ENCODE data around the gene ABAT.
"Not testable (repeated sequence)": the region's sequence is repeated elsewhere in the genome, so short reads cannot be mapped to it uniquely, and the experiment has no call there.

Gene ABAT

DNA sequence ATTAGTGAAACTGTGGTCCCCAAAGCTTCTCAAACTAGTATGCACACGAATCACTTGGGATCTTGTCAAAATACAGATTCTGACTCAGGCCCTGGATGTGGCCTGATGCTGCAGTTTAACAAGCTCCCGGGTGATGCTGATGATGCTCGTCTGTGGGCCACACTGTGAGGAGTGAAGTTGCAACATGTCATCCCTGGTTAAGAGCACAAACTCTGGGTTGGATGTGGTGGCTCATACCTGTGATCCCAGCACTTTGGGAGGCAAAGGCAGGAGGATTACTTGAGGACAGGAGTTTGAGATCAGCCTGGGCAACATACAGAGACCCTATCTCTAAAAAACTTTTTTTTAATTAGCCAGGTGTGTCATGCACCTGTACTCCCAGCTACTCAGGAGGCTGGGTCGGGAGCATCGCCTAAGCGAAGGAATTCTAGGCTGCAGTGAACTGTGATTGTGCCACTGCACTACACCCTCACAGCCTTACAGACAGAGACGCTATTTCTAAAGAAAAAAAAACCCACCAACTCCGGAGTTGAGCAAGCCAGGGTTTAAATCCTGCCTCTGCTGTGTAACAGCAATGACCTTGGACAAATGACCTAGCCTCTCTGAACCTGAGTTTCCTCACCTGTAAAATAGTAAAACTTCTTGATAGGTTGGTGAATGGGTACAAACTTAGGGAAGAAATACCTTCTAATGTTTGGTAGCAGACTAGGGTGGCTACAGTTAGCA, 24.4 kb upstream of the ABAT start:
- DNase-seq (ENCODE audit: low spot score) = no peak

- DNase-seq (ENCODE audit: low spot score) = not testable (repeated sequence)
These were observed 22.5 kb upstream of the ABAT start for GRCh38 chr16:8651958-8652357.

DNA sequence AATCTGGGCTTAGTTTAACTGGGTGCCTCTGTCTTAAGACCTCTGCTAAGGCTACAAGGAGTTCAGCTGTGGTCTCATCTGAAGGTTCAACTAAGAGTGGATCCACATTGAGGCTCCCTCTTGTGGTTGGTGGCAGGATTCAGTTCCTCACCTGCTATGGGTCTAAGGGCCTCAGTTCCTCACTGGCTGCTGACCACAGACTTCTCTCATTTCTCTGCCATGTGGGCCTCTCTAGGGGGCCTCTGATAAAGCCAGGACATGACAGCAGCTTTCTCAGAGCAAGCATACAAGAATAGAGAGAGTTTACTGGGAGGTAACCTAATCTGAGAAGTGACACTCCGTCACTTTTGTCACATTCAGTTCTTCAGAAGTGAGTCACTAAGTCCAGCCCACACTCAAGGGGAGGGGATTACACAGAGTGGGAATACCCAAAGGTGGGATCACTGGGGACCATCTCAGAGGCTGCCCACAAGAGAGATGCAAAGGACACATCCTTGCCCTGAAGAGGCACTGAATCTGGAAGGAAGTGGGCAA, 19.2 kb upstream of the ABAT start:
- DNase-seq (ENCODE audit: low spot score) = peak; percentile 10

- no peak for DNase-seq (ENCODE audit: low spot score)
These were observed 18.0 kb upstream of the ABAT start for GRCh38 chr16:8656376-8656775.

- peak; percentile 61 for DNase-seq (ENCODE audit: low spot score)
These were observed 13.5 kb upstream of the ABAT start for GRCh38 chr16:8660841-8661301.

- DNase-seq (ENCODE audit: low spot score) = no peak
These were observed 12.7 kb upstream of the ABAT start for GRCh38 chr16:8661703-8662102.

DNA sequence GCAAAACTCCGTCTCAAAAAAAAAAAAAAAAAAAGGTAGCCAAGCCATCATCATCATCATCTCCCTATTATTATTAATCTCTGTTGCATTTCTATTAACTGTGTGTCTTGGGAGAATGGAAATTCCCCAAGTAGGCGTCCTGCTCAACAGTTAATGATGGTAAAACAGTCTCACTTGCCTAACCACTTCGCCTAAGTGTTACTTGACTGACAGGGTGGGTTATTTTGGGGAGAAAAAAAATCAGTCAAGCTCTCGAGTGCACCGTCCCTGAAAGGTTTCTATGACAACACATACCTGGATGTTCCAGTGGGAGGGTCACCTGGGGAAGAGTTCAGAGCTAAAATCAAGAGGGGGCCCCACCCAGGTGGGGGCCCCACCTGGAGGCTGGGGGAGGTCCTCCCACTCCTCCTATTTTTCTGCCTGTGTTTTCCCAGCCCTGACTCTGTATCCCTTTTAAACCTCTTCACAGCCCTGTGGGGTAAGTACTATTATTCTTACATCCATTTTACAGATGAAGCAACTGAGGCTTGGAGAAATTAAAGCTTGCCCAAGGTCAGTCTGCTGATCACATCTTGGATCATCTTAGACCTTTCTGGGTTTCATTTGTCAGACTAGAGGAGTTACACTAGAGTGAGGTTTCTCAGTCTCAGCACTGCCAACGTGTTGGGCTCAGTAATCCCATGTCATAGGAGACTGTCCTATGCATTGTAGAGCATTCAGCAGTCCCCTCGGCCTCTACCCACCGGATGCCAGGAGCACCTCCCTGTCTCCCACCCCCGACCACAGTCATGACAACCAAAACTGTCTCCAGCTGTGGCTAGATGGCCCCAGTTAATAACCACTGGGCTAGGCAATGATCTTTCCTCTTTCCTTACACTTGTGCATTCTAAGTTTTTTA, 11.0 kb upstream of the ABAT start:
- DNase-seq (ENCODE audit: low spot score) = no peak

DNA sequence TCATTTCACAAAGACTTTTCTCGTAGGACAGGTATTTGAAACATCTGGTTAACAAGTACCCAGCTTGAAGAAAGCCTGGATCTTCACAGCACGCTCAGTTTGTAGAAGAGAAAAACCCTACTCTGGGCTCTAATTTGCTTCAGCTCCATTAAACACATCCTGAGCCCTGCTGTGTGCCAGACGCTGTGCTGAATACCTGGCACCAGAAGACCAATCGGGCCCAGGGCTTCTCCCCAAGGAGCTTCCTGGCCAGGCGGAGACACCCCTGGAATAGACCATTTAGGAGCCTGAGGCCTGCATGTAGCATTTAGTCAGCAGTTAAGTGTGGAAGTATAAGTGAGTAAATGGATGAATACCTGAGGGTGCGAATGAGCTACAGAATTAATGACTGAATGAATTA, 8.9 kb upstream of the ABAT start:
- DNase-seq (ENCODE audit: low spot score) = no peak

DNA sequence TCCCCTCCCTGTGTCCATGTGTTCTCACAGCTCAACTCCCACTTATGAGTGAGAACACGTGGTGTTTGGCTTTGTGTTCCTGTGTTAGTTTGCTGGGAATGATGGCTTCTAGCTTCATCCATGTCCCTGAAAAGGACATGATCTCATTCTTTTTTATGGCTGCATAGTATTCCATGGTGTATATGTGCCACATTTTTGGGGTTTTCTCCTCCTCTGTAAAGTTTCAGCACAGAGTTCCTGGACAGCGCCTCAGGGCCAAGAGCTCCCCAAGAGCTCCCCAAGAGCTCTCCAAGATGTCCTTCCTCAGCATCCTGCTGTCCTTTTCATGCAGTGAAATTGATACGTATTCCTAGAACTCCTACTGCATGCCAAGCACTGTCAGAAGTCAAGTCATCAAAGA, 6.9 kb upstream of the ABAT start:
- DNase-seq (ENCODE audit: low spot score) = no peak

- no peak for DNase-seq (ENCODE audit: low spot score)
These were observed 6.3 kb upstream of the ABAT start for GRCh38 chr16:8668113-8668512.

DNA sequence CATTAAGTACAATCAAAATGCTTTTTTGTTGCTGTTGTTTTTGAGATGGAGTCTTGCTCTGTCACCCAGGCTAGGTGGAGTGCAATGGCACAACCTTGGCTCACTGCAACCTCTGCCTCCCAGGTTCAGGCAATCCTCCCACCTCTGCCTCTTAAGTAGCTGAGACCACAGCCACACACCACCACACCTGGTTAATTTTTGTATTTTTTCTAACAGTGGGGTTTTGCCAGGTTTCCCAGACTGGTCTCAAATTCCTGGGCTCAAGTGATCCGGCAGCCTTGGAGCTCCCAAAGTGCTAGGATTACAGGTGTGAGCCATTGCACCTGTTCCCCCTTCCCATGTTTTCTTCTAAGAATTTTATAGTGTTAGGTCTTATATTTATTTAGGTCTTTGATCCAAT, 4.9 kb upstream of the ABAT start:
- DNase-seq (ENCODE audit: low spot score) = no peak

DNA sequence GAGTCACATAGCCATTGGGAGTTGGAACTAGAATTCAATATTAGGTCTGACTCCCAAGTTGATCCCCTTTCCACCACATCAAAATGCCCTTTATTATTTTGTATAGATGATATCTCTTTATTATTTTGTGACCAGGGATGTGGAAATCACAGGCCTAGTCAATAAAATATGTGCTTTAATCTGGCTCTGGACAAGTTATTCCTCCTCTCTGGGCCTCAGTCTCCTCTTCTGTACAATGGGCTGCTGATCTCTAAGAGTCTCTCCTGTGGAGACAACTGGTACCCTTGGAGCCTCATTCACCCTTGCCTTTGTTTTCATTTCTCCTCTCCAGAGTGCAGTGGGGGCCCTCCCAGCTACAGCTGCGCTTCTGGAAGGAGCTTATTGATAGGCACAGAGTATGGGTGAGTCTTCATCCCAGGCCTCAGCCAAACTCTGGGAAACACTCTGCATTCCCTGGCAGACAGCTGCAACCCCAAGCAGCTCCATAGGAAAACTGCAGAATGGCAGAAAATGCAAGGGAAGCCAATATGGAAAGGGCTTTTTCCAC, 4.3 kb upstream of the ABAT start:
- DNase-seq (ENCODE audit: low spot score) = no peak

DNA sequence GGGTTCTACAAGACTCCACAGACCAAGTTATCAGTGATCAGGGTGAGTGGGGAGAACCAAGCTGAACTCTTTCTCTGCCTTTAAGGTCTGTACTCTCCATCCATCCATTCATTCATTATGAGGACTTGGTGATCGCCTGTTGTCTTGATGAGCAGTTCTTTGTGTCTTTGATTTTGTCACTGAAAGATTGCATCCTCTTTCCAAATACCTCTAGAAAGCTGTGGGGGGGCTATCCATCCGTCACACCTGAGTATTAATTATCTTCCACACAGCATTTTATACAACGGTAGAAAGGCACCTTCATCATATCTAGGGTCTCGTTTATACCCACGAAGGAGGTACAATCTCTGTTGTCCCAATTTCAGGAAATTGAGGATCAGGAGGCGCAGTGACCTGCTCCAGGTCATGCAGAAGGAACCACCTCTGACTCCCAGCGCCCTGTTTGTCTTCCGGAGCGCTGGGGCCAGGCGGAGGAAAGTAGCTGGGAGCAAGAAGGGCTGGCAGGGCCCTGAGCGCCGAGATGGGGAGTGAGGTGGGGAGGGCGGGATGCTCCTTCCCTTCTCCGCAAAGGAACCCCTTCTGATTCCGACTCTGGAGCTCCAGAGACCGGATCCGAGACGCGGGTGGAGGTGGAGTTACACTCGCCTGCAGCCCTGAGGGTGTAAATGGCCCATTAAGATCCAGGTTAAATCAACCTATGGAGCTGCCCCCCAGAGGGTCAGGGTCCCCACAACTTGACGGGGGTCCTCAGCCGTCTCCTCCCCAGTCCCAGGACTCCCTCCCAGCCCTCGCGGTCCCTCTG, 605 bp upstream of the ABAT start:
- DNase-seq (ENCODE audit: low spot score) = no peak

- DNase-seq (ENCODE audit: low spot score) = peak; percentile 80
These were observed 1.1 kb downstream of the ABAT start for GRCh38 chr16:8675183-8676159.

DNA sequence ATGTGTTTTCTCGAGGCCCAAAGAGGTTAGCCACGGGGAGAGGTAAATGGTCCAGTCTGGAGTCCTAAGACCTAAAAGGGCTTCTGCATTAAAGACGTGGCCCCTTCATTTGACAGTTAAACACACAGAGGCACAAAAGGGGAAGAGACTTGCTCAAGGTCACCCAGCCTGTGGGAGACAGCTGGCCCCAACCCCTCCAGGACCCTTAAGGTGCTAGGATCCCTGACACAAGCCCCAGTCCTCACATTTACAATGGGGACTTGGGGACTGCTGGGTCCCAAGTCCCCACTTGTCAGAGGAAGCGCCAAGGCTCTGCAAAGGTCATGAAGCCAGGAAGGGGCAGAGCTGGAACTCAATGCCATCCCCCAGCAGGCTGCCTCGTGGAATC, 1.7 kb downstream of the ABAT start:
- no peak for DNase-seq (ENCODE audit: low spot score)

DNA sequence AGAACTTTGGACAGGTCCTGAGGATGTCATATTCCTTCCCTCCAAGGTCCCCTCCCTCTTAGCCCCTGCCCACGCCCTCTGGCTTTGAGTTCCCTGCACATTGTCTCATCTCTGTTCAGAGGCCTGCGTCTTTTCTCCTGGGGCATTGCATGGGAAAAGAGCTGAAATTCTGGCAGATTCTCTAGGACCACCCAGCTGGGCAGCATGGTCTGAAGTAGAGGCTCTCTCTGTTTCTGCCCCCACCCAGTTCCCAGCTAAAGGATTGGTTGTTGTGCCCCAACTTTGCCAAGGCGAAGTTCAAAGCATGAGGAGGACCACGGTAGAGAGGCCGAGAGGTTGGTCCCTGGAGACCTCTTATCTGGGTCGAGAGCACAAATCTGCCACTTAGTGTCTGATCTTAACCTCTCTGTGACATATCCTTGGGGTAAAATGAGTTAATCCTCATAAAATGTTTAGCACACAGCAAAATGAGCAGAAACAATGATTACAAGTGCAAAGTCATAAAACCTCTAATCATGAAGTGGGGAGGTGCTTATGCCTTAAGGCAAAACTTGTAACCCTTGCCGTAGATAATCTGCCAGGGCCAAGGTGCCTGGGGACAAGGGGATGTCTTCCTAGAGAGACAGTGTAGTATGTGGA, 2.4 kb downstream of the ABAT start:
- DNase-seq (ENCODE audit: low spot score) = no peak

DNA sequence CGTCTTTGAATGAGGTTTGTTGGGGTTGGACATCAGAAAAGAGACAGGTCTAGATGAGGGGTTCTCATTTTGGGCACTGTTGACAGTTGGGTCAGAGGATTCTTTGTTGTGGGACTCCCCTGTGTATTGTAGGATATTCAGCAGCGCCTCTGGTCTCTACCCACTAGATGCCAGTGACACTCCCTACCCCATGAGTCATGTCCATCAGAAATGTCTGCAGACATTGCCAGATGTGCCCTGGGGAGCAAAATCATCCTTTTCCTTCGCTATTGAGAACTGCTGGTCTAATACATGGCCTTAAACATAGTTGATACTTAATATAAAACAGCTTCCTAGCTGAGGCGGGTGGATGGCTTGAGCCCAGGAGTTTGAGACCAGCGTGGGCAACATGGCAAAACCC, 3.1 kb downstream of the ABAT start:
- no peak for DNase-seq (ENCODE audit: low spot score)

DNA sequence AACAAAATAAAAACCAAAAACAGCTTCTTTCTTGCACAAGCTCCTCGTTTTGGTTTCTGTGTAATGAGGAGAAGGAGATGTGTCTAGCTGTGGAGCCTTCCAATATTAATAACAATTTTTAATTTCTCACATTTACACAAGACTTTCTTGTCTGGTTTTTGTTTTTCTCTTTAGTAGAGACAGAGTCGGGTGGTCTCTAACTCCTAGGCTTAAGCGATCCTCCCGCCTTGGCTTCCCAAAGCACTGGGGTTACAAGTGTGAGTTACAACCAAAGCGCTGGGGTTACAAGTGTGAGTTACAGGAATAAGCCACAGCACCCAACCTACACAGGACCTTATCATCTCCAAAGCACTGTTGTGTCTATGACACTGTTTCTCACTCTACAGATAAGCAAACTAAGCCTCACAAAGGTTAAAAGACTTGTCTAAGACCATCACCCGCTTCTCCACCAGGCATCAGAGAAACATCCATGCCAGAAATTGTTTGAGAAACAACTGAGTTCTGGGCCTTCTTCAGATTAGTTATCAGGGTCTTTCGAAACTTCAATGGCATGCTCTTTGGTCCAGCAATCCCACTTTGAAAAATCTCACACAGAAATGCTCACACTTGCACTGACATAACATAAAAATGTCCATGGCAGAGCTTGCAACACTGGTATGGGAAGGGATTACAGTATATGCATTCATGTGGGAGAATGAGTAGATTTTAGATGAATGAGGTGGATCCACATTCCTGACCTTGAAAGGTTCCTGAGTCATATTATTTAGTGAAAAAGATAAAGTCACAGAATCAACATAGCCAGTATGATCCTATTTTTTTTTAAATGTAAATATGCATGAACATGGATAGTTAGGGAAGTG, 3.9 kb downstream of the ABAT start:
- DNase-seq (ENCODE audit: low spot score) = no peak

GRCh38 chr16:8679151-8679550, 4.7 kb downstream of the ABAT start:
- no peak for DNase-seq (ENCODE audit: low spot score)
